ENCODE results near the gene ATP5ME. TPM values are rescaled to one million over a fixed set of nuclear protein-coding genes. Genes with fewer than 3 reads are reported as not detected.

ATP5ME gene
- total RNA-seq, 2 donors from 2014 or later, result 20.2 to 37.9 TPM

DNA sequence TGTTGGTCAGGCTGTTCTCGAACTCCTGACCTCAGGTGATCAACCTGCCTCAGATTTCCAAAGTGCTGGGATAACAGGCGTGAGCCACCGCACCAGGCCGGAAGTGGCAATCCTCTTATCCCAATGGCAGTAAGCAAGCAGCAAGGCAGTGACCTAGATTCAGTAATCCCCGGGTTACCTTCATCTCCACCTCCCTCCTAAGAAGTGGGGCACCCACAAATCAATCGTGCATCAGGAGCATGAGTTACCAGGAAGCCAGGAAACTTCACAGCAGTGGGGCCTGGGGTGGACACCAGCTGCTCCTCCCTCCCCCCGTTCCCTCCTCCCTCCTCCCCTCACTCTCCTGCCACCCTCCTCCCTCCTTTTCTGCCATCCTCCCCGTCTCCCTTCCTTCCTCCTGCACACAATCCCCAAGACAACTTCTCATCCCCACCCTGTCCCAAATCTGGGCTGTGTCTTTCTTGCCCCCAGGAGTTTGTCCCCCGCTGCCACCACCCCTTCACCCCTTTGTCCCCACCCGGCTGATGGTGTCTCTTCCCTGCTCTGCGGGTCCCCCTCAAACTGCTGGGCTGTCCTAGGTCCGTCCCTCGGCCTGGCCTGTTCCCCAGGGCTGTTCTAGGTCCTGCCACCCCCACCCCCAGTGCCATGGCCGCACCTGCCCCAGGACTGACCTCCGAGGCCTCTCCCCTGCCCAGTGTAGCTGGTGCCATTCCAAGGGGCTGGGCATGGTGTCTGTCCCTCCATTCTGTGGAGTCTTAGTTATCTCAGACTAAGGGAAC, 46.5 kb downstream of the ATP5ME start:
- ATAC-seq (no peak), DNase-seq (no peak)
- 61 to 65% methylated on average over 14 of the region's 15 CpGs for WGBS, 2 donors
- Histone ChIP-seq H3K27ac (no peak overlapping the region), H3K4me3 (no peak overlapping the region), H3K4me1 (no peaks in the 10 kb centered on the region), H3K27me3 (no peaks in the 10 kb centered on the region), H3K9me3 (no peaks in the 10 kb centered on the region), H3K36me3 (replicated peaks in 1 of 2; ENCODE audit: insufficient read depth in 1 of 2, low read depth in 2 of 2) (no peaks in the 10 kb centered on the region)
- TF ChIP-seq, protein P1, sequence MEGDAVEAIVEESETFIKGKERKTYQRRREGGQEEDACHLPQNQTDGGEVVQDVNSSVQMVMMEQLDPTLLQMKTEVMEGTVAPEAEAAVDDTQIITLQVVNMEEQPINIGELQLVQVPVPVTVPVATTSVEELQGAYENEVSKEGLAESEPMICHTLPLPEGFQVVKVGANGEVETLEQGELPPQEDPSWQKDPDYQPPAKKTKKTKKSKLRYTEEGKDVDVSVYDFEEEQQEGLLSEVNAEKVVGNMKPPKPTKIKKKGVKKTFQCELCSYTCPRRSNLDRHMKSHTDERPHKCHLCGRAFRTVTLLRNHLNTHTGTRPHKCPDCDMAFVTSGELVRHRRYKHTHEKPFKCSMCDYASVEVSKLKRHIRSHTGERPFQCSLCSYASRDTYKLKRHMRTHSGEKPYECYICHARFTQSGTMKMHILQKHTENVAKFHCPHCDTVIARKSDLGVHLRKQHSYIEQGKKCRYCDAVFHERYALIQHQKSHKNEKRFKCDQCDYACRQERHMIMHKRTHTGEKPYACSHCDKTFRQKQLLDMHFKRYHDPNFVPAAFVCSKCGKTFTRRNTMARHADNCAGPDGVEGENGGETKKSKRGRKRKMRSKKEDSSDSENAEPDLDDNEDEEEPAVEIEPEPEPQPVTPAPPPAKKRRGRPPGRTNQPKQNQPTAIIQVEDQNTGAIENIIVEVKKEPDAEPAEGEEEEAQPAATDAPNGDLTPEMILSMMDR (IDR thresholded peaks at IDR 0.05), result no peak
- TF ChIP-seq POLR2A (IDR thresholded peaks at IDR 0.05), result no peak
- intact Hi-C loops (cut with DNase I), result no loop called here

DNA sequence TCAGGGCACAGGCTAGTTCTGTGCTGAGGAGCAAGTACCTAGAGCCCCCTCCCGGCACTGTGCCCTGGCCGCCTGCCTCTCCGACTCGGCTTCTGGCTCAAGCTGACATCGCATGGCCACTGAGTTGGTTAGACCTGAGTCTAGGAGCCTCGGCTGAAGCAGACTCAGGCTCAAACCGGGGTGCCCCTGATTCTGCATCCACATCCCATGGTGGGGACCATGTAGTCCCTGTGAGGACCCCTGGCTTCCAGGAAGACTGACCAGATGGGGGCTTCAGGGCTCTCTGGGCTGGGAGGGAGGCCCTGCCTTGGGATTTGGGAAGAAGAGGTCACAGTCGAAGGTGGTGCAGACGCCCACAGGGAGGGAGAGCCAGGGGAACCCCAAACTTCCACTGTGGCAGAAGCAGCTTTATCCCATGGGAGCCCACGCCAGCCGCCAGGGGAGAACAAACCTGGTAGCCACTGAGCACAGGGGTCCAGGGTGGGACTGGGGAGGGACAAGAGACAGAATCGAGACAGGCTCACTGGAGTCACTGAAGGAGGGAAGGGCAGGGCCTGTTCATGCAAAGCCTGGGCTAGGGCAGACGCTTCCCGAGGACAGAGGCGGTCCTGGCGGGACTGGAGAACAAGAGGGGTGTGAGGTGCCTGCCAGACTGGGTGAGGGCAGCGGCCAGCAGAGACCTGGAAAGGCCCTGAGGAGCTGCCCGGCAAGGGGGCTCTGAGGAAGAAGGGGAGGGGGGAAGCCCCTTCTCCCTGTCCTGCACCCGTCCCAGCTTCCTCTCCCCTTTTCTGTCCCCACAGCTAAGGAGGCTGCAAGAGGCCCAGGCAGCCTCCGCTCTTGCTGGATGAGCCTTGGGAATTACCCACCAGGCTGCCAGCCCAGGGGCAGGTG, 47.6 kb downstream of the ATP5ME start:
- H3K4me1 ChIP-seq, result no peaks in the 10 kb centered on the region
- H3K36me3 ChIP-seq (replicated peaks in 1 of 2; ENCODE audit: insufficient read depth in 1 of 2, low read depth in 2 of 2), result no peaks in the 10 kb centered on the region
- WGBS, 2 donors, result 65% methylated on average over 14 to 20 of the region's 20 CpGs
- H3K27me3 ChIP-seq, result no peaks in the 10 kb centered on the region
- DNase-seq (no peak), ATAC-seq (no peak)
- TF ChIP-seq, protein P1 (IDR thresholded peaks at IDR 0.05), result no peak
- no peak for TF ChIP-seq POLR2A (IDR thresholded peaks at IDR 0.05)
- intact Hi-C loops (cut with DNase I), result no loop called here
- H3K4me3 ChIP-seq, result no peak overlapping the region
- H3K27ac ChIP-seq, result no peak overlapping the region
- no peaks in the 10 kb centered on the region for H3K9me3 ChIP-seq

DNA sequence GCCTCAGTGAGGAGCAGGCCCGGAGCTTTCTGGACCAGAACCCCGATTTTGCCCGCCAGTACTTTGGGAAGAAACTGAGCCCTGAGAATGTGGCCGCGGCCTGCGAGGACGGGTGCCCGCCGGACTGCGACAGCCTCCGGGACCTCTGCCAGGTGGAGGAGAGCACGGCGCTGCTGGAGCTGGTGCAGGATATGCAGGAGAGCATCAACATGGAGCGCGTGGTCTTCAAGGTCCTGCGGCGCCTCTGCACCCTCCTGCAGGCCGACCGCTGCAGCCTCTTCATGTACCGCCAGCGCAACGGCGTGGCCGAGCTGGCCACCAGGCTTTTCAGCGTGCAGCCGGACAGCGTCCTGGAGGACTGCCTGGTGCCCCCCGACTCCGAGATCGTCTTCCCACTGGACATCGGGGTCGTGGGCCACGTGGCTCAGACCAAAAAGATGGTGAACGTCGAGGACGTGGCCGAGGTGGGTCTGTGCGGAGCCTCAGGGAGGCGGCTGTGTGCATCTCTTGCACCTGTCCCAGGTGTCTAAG, 48.4 kb downstream of the ATP5ME start:
- no peak for DNase-seq
- no peak for ATAC-seq
- Histone ChIP-seq H3K9me3 (no peaks in the 10 kb centered on the region), H3K27me3 (no peaks in the 10 kb centered on the region), H3K36me3 (replicated peaks in 1 of 2; ENCODE audit: insufficient read depth in 1 of 2, low read depth in 2 of 2) (no peaks in the 10 kb centered on the region), H3K4me1 (no peaks in the 10 kb centered on the region), H3K4me3 (no peak overlapping the region), H3K27ac (no peak overlapping the region)
- intact Hi-C loops (cut with DNase I), result no loop called here
- 79 to 80% methylated on average over 26 to 39 of the region's 39 CpGs for WGBS, 2 donors
- TF ChIP-seq POLR2A (IDR thresholded peaks at IDR 0.05), result no peak
- TF ChIP-seq, protein P1 (IDR thresholded peaks at IDR 0.05), result no peak

DNA sequence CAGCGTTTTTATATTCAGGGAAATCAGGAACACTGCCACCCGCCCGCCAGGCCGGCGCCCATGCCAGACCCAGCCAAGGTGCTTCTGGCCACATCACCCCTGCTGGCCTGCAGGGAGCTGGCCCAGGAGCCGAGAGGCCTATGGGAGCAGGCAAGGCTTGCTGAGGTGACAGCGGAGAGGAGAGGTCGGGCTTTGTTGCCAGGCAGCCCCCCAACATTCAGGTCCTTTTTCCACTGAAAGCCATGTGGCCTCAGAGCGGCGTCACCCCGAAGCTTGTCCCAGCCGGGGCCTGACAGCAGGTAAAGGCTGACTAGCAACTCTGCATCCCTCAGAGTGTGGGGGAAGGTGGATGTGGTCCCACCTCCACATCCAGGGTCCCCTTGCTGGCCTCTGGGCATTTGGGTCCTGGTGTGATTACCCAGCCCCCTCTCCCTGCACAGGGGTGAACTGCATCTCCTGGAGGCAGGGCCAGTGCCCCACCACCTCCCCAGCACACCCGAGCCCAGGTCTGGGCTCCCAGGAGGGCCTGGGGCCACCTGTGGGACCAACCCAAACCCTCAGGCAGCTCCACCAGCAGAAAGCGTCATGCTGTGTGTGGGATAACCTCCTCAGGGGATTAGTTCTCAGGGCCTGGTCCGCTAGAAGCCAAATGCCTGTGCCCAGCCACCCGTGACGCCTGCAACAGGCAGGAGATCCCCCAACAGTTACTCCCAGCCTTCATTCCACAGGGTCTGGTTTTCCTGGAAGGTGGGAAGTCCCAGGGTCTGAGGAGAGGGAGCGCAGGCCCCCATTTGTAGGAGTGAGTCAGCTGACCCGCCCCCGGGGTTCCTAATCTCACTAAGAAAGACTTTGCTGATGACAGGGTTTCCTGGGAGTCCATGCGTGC, 49.1 kb downstream of the ATP5ME start, which contains the start of gene PDE6B:
Gene PDE6B (plus strand): TSS at position 869 of the 886 bp plus-strand sequence. CDS start 54 bp downstream, outside the sequence.
- DNase-seq, result no peak
- no peaks in the 10 kb centered on the region for H3K27me3 ChIP-seq
- no peaks in the 10 kb centered on the region for H3K36me3 ChIP-seq (replicated peaks in 1 of 2; ENCODE audit: insufficient read depth in 1 of 2, low read depth in 2 of 2)
- H3K4me3 ChIP-seq, result no peak within 1 kb of the TSS
- no peak for TF ChIP-seq POLR2A (IDR thresholded peaks at IDR 0.05)
- TF ChIP-seq, protein P1 (IDR thresholded peaks at IDR 0.05), result no peak
- no peaks in the 10 kb centered on the region for H3K4me1 ChIP-seq
- WGBS, 2 donors, result 63 to 90% methylated on average over 3 to 21 of the region's 21 CpGs
- intact Hi-C loops (cut with DNase I), result no loop called here
- H3K27ac ChIP-seq, result no peak within 1 kb of the TSS
- ATAC-seq, result no peak
- no peaks in the 10 kb centered on the region for H3K9me3 ChIP-seq

All from body of pancreas (tissue), 4 donors.